Fibroblast of pulmonary artery (primary cell): ENCODE results near the gene CSF1.

Experiments
- DNase-seq: peaks from one replicate; pipeline ENCODE4 v3.0.0-alpha.2; 2010; ENCODE audit warnings: low read depth
- H3K4me3 ChIP-seq: replicated peaks from 2 replicates; pipeline ENCODE4 v1.5.1; 2011; ENCODE audit warnings: low read depth, mild to moderate bottlenecking, control low read depth, low read length, moderate library complexity
- TF ChIP-seq, protein P1 (sequence below): IDR thresholded peaks from 2 replicates; pipeline ENCODE4 v1.5.1; 2011; ENCODE audit warnings: mild to moderate bottlenecking, control low read depth, low read length, inconsistent platforms; ENCODE audit errors: missing control alignments

Gene CSF1

DNA sequence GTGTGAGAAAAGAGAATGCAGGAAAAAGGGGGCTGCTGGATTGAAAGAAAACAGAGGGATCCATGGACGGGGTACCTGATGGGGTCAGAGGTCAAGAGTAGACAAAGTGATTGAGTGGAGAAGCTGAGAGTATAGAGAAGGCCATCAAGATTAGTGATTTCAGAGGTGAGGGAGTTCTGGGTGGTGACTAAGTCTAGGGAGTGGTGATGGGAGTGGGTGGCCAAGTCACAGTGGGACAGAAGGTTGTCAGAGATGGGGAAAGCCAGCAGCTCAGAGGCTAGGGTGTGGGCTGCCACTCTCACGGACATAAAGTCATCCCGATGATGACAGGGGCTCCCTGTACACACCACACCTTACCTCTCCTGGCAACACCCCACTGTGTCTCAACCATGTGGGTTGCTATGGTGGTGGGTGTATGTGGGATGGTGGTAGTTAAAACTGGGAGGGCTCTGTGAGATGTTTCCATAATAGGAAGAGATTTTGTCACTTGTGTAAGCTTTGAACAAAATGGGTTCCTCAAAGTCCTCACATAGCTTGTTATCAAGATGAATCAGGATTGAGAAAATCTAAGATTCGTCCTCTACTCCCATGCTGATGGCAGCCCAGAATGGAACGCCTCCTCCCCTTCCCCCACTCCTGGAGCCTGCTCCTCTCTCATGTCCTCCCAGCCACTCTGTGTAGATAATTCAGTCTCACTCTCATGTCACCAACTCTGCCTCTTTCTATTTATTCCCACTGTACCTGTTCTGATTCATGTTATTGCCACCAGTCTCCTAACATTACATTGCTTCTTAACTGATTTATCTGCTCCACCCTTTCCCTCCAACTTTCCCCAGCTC lies 20.3 kb upstream of the CSF1 start:
- TF ChIP-seq, protein P1, sequence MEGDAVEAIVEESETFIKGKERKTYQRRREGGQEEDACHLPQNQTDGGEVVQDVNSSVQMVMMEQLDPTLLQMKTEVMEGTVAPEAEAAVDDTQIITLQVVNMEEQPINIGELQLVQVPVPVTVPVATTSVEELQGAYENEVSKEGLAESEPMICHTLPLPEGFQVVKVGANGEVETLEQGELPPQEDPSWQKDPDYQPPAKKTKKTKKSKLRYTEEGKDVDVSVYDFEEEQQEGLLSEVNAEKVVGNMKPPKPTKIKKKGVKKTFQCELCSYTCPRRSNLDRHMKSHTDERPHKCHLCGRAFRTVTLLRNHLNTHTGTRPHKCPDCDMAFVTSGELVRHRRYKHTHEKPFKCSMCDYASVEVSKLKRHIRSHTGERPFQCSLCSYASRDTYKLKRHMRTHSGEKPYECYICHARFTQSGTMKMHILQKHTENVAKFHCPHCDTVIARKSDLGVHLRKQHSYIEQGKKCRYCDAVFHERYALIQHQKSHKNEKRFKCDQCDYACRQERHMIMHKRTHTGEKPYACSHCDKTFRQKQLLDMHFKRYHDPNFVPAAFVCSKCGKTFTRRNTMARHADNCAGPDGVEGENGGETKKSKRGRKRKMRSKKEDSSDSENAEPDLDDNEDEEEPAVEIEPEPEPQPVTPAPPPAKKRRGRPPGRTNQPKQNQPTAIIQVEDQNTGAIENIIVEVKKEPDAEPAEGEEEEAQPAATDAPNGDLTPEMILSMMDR: no peak
- no peak overlapping the region for H3K4me3 ChIP-seq
- no peak for DNase-seq

- TF ChIP-seq, protein P1: no peak
- no peak for DNase-seq
- no peak overlapping the region for H3K4me3 ChIP-seq
These were observed 18.7 kb upstream of the CSF1 start for GRCh38 chr1:109891930-109892329.

GRCh38 chr1:109892561-109893368 lies 17.9 kb upstream of the CSF1 start:
- no peak overlapping the region for H3K4me3 ChIP-seq
- TF ChIP-seq, protein P1: no peak
- DNase-seq: peak; percentile 54

GRCh38 chr1:109893532-109894171 lies 17.0 kb upstream of the CSF1 start:
- no peak overlapping the region for H3K4me3 ChIP-seq
- TF ChIP-seq, protein P1: no peak
- no peak for DNase-seq

GRCh38 chr1:109894823-109895719 lies 15.6 kb upstream of the CSF1 start:
- TF ChIP-seq, protein P1: no peak
- DNase-seq: no peak
- H3K4me3 ChIP-seq: no peak overlapping the region
